ENCODE data around the gene CFAP73.

GRCh38 chr12:113145720-113146551 is 3.6 kb upstream of the CFAP73 start:
- no peak for TF ChIP-seq POLR2AphosphoS5 (IDR thresholded peaks at IDR 0.05; ENCODE audit: low read depth, low read length)
- TF ChIP-seq RCOR1 (IDR thresholded peaks at IDR 0.05; ENCODE audit: low read length) = no peak
- TF ChIP-seq CTCF (IDR thresholded peaks at IDR 0.05) = no peak
- TF ChIP-seq GABPA (IDR thresholded peaks at IDR 0.05; ENCODE audit: low read depth) = no peak
- TF ChIP-seq NRF1 (IDR thresholded peaks at IDR 0.05; ENCODE audit: low read depth, low read length) = no peak
- TF ChIP-seq REST (IDR thresholded peaks at IDR 0.05; ENCODE audit: low read depth, low read length) = no peak
- no peak for TF ChIP-seq RFX5 (IDR thresholded peaks at IDR 0.05; ENCODE audit: low read length)
- TF ChIP-seq, protein P1, sequence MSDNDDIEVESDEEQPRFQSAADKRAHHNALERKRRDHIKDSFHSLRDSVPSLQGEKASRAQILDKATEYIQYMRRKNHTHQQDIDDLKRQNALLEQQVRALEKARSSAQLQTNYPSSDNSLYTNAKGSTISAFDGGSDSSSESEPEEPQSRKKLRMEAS (IDR thresholded peaks at IDR 0.05; ENCODE audit: low read depth) = no peak
- TF ChIP-seq SIN3A (IDR thresholded peaks at IDR 0.05; ENCODE audit: borderline replicate concordance, low read depth, low read length) = no peak
- no peak for TF ChIP-seq EZH2phosphoT487 (IDR thresholded peaks at IDR 0.05; ENCODE audit: borderline replicate concordance, low read depth)

All from SK-N-SH (cell line).